ENCODE measurements around the gene PSMB2. TPM values are rescaled to one million over a fixed set of nuclear protein-coding genes. Genes with fewer than 3 reads are reported as not detected.

PSMB2 gene
- total and polyA plus RNA-seq, 2 donors from 2014 or later = 44.1 to 78.0 TPM

GRCh38 chr1:35622510-35623178, 18.7 kb downstream of the PSMB2 start:
- intact Hi-C loops (cut with DNase I) = no loop called here
- H3K4me1 ChIP-seq (ENCODE audit: control insufficient read depth in 2 of 3, insufficient read depth in 2 of 3, low read depth in 1 of 3, low read length in 3 of 3) = no peaks in the 10 kb centered on the region
- FAIRE-seq = no peak
- no peaks in the 10 kb centered on the region for H3K9me3 ChIP-seq (ENCODE audit: control insufficient read depth in 2 of 3, insufficient read depth in 1 of 3, low read length in 3 of 3)
- H3K9ac ChIP-seq (ENCODE audit: low read length in 3 of 3) = no peak overlapping the region
- TF ChIP-seq CTCF (IDR thresholded peaks at IDR 0.05; ENCODE audit: borderline replicate concordance, extremely low read depth, insufficient read depth) = no peak
- H3K27me3 ChIP-seq (ENCODE audit: control insufficient read depth, insufficient read depth, low read length) = no peaks in the 10 kb centered on the region
- H3K27ac ChIP-seq (ENCODE audit: low read depth in 2 of 2, low read length in 2 of 2) = no peak overlapping the region
- no peak for DNase-seq
- H3K36me3 ChIP-seq (ENCODE audit: control insufficient read depth in 2 of 3, insufficient read depth in 3 of 3, low read length in 3 of 3) = peaks cover 4 to 10% (median 10%) of the 10 kb centered on the region in 3 donors
- no peak overlapping the region for H3K4me3 ChIP-seq (ENCODE audit: low read length in 3 of 3)

GRCh38 chr1:35619237-35620121, 21.8 kb downstream of the PSMB2 start:
- Histone ChIP-seq H3K36me3 (ENCODE audit: control insufficient read depth in 2 of 3, insufficient read depth in 3 of 3, low read length in 3 of 3) (peaks cover 7 to 15% (median 13%) of the 10 kb centered on the region in 3 donors), H3K4me3 (ENCODE audit: low read length in 3 of 3) (no peak overlapping the region), H3K4me1 (ENCODE audit: control insufficient read depth in 2 of 3, insufficient read depth in 2 of 3, low read depth in 1 of 3, low read length in 3 of 3) (no peaks in the 10 kb centered on the region), H3K27me3 (ENCODE audit: control insufficient read depth, insufficient read depth, low read length) (no peaks in the 10 kb centered on the region), H3K27ac (ENCODE audit: low read depth in 2 of 2, low read length in 2 of 2) (no peak overlapping the region), H3K9me3 (ENCODE audit: control insufficient read depth in 2 of 3, insufficient read depth in 1 of 3, low read length in 3 of 3) (no peaks in the 10 kb centered on the region), H3K9ac (ENCODE audit: low read length in 3 of 3) (no peak overlapping the region)
- FAIRE-seq (no peak), DNase-seq (no peak)
- TF ChIP-seq CTCF (IDR thresholded peaks at IDR 0.05; ENCODE audit: borderline replicate concordance, extremely low read depth, insufficient read depth) = no peak
- intact Hi-C loops (cut with DNase I) = no loop called here

GRCh38 chr1:35615440-35615839, 25.9 kb downstream of the PSMB2 start:
- no peak for TF ChIP-seq CTCF (IDR thresholded peaks at IDR 0.05; ENCODE audit: borderline replicate concordance, extremely low read depth, insufficient read depth)
- H3K27me3 ChIP-seq (ENCODE audit: control insufficient read depth, insufficient read depth, low read length) = no peaks in the 10 kb centered on the region
- peaks cover 3 to 13% (median 8%) of the 10 kb centered on the region in 3 donors for H3K36me3 ChIP-seq (ENCODE audit: control insufficient read depth in 2 of 3, insufficient read depth in 3 of 3, low read length in 3 of 3)
- H3K4me3 ChIP-seq (ENCODE audit: low read length in 3 of 3) = no peak overlapping the region
- no peaks in the 10 kb centered on the region for H3K9me3 ChIP-seq (ENCODE audit: control insufficient read depth in 2 of 3, insufficient read depth in 1 of 3, low read length in 3 of 3)
- H3K4me1 ChIP-seq (ENCODE audit: control insufficient read depth in 2 of 3, insufficient read depth in 2 of 3, low read depth in 1 of 3, low read length in 3 of 3) = no peaks in the 10 kb centered on the region
- no peak for DNase-seq
- no peak overlapping the region for H3K27ac ChIP-seq (ENCODE audit: low read depth in 2 of 2, low read length in 2 of 2)
- intact Hi-C loops (cut with DNase I) = no loop called here
- no peak overlapping the region for H3K9ac ChIP-seq (ENCODE audit: low read length in 3 of 3)
- FAIRE-seq = no peak
